BJ (cell line): ENCODE results near the gene BCAR3. TPM values are rescaled to one million over a fixed set of nuclear protein-coding genes. Genes with fewer than 3 reads are reported as not detected.
"Not testable (repeated sequence)": the region's sequence is repeated elsewhere in the genome, so short reads cannot be mapped to it uniquely, and the experiment has no call there.

Experiments
- CTCF ChIA-PET: fragments of 350-600 bp; formaldehyde crosslinking; extraction: SDS; loops from one replicate; lab custom pipeline; 2021; ENCODE audit warnings: antibody characterized with exemption, inconsistent platforms; lab: Yijun Ruan, JAX
- POLR2A ChIA-PET: fragments of 300-600 bp; sonication (Branson Sonifier 250); formaldehyde crosslinking; extraction: SDS; loops from one replicate; lab custom pipeline; 2021; ENCODE audit warnings: antibody characterized with exemption; lab: Charles Lee
- DNase-seq: peaks from one replicate; pipeline ENCODE4 v3.0.0-alpha.2; 2011; ENCODE audit warnings: low read depth
- H3K27me3 ChIP-seq: 2 replicates; pipeline ENCODE4 v1.6.0; 2011; ENCODE audit warnings: low read length; ENCODE audit not compliant: control insufficient read depth, insufficient read depth
- H3K36me3 ChIP-seq: 2 replicates; pipeline ENCODE4 v1.5.1; 2011; ENCODE audit warnings: low read length; ENCODE audit not compliant: control insufficient read depth, insufficient read depth
- H3K4me3 ChIP-seq: 2 replicates; pipeline ENCODE4 v1.5.1; 2011; ENCODE audit warnings: low read depth, mild to moderate bottlenecking, control low read depth, low read length
- polyA plus RNA-seq: library from polyadenylated mRNA; depleted of rRNA; stranded (reverse); fragments of >200 nt; gene quantifications from 2 replicates; pipeline ENCODE4 v1.2.3, GENCODE V29; 2011
- TF ChIP-seq, protein P1 (sequence below): IDR thresholded peaks from 2 replicates; pipeline ENCODE4 v1.5.1; 2011; ENCODE audit warnings: low read depth, mild to moderate bottlenecking, control low read depth, inconsistent platforms, low read length, moderate library complexity; ENCODE audit not compliant: insufficient read depth

BCAR3 gene
- polyA plus RNA-seq, 1 experiment, result 31.7 TPM

DNA sequence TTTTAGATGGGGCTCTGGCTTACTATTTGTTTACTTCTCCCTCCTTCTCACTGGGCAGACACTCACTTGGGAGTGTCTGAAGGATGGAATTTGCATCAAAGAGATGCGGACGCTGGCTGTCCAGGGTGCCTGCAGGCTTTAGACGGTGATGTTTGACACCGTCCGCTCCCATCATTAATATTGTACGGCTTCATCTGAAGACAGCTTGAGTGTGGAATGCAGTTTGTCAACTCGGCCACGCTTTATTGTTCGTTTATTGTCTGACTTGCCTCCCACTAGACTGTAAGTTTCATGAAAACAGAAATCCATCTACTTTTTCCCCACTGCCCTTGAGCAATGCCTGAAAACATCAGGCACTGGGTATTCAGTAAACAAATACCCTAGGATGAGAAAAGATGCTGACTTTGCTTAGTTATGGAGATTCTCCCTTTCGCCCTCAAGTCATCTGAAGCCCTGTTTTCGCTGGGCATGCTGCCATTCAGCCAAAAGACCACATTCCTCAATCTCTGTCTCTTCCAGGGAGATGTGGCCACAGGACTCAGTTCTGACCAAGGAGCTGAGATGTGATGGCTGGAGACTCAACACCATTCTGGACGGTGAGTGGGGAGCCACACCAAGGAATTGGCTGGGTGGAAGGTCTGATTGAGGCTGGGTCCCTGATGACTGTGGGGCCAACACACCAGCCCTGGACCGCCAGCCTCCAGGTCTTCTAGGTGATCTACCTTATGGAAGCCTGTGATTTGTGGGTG, 87.6 kb downstream of the BCAR3 start:
- no peaks in the 10 kb centered on the region for H3K27me3 ChIP-seq
- ChIA-PET CTCF (interaction anchor here (1.1 to 1.4 kb wide), 3 partner anchors 12 to 289 kb away, joined by 4 to 5 read pairs (median 5); no protein-coding TSS in a partner anchor), POLR2A (no interaction called here)
- DNase-seq, result no peak
- TF ChIP-seq, protein P1, sequence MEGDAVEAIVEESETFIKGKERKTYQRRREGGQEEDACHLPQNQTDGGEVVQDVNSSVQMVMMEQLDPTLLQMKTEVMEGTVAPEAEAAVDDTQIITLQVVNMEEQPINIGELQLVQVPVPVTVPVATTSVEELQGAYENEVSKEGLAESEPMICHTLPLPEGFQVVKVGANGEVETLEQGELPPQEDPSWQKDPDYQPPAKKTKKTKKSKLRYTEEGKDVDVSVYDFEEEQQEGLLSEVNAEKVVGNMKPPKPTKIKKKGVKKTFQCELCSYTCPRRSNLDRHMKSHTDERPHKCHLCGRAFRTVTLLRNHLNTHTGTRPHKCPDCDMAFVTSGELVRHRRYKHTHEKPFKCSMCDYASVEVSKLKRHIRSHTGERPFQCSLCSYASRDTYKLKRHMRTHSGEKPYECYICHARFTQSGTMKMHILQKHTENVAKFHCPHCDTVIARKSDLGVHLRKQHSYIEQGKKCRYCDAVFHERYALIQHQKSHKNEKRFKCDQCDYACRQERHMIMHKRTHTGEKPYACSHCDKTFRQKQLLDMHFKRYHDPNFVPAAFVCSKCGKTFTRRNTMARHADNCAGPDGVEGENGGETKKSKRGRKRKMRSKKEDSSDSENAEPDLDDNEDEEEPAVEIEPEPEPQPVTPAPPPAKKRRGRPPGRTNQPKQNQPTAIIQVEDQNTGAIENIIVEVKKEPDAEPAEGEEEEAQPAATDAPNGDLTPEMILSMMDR, result no peak
- H3K4me3 ChIP-seq, result no peak overlapping the region
- H3K36me3 ChIP-seq, result peaks cover 9% of the 10 kb centered on the region

DNA sequence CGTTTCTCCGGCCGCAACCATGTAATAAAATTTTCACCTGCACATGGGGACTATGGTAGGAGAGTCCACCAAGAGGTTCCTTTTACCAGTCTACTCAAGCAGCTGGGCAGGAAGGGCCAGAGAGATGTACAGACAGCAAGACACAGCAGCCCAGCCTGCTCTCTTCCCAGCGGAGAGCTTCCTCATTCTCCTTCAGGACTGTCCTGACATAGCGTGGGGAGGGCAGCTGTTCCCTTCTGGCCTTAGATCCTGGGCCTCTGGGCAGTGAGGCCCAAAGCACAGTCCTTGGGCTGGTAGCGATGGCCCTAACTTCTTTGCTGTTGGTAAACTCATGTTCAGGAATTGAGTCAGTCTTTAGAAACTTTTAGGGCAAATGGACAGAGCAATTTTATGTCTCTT, 89.1 kb downstream of the BCAR3 start:
- CTCF ChIA-PET, result interaction anchor here (0.6 kb wide), 1 partner anchor 19 kb away, joined by 3 read pairs; no protein-coding TSS in a partner anchor
- TF ChIP-seq, protein P1, result no peak
- POLR2A ChIA-PET, result no interaction called here

DNA sequence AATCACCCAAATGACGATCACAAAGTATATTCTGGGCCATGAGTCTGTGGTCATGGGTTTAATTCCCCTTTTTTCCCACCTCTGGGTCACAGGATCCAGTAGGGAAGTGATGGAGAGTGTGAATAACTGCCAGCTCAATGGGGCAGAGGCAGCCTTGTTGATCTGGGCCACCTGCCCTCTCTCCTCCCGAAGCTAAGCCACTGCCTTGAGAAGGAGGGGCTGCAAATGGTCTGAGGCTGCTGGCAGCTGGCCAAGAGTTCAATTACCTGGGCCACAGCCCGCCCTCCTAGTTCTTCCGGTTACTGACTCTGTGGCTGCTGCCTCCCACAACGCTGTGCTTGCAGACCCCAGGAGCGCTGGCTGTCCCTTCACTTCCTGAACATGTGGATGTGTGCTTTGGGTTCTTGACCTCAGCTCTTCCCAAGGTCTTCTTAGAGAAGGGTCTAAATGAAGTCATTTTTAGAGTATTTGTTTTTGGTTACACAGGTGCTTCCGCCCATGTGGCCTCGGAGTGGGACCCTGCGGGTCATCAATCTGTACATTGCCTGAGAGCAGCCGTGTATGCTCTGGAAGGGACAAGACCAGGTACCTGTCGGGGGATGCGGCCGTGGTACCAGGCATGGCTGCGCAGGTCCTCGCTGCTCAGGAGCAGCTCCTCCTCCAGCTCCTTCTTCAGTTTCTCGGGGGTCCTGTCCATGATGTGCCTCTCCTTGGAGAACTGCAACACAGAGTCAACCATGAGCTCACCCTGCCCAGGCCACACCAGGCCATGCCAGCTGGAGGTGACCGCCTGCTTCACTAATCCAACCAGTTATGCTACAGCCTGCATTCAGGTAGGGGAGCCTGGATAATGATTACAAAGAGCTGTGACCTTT, 89.7 kb downstream of the BCAR3 start:
- TF ChIP-seq, protein P1, result no peak
- POLR2A ChIA-PET, result no interaction called here
- no peak overlapping the region for H3K4me3 ChIP-seq
- CTCF ChIA-PET, result no interaction called here
- DNase-seq, result no peak
- no peaks in the 10 kb centered on the region for H3K27me3 ChIP-seq
- H3K36me3 ChIP-seq, result peaks cover 19% of the 10 kb centered on the region

More for the DNA sequence above, 89.1 kb downstream of the BCAR3 start:
- H3K4me3 ChIP-seq, result no peak overlapping the region
- H3K36me3 ChIP-seq, result peaks cover 17% of the 10 kb centered on the region
- H3K27me3 ChIP-seq, result no peaks in the 10 kb centered on the region
- no peak for DNase-seq

DNA sequence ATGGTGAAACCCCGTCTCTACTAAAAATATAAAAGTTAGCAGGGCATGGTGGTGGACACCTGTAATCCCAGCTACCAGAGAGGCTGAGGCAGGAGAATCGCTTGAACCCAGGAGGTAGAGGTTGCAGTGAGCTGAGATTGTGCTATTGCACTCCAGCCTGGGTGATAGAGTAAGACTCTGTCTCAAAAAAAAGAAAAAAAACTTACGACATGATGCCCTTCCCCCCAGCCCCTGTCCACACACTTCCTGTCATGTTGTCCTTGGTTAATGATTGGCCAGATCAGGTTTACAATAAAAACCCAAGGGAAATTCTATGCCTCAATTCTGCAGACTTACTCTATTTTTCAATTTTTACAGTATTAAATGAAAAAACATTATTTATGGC, 90.4 kb downstream of the BCAR3 start:
- H3K36me3 ChIP-seq, result peaks cover 19% of the 10 kb centered on the region
- H3K27me3 ChIP-seq, H3K4me3 ChIP-seq, POLR2A ChIA-PET, DNase-seq, CTCF ChIA-PET: not testable (repeated sequence)

DNA sequence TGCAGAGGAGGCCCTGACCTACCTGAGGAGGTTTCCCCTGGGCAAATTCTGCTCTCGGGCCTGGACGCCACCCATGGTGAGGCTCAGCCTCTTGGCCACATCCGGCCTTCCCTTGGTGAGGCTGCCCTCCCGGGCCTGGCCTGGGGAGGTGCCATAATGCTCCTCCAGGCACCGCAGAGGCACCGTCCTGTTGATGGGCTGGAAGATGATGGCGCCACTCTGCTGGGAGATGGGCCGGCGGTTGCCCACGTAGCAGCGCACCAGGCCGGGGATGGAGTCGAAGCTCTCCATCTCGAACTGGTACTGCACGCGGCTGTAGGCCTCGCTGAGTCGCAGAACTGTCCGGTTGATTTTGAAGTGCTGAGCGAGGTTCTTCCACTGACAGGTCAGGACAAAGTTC, 92.7 kb downstream of the BCAR3 start:
- DNase-seq, result no peak
- H3K36me3 ChIP-seq, result peaks cover 19% of the 10 kb centered on the region
- no peak overlapping the region for H3K4me3 ChIP-seq
- no peaks in the 10 kb centered on the region for H3K27me3 ChIP-seq
- TF ChIP-seq, protein P1, result no peak
- ChIA-PET CTCF (no interaction called here), POLR2A (no interaction called here)
